ENCODE data around the gene VDAC2.

DNA sequence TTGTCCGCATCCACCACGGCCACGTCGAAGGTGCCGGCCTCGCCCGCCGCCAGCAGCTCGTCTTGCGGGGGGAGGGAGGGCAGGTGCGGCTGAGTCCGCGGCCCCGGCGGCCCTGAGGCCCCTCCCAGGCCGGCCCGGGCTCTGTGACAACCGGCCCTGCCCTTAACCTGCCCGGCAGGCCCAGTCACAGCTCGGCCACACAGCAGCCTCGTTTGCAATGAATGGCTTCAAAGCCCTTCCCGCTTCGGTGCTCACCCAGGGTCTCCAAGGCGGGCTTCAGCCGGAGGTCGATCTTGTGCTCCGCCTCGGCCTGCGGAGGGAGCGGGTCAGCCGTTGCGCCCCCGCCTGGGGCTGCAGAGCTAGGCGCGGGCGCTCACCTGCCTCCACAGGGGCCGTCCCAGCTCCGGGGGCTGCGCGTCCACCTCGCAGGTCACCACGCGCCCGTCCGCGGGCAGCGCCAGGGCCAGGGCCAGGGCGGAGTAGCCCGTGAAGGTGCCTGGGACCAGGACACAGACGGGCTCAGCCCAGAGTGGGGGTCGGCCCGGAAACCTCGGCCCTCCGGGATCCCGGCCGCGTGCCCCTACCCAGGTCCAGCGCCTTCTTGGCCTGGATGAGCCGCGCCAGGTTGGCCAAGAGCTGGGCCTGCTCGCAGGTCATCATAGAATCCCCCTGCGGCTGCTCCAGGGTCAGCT lies 24.2 kb downstream of the VDAC2 start:
- TF ChIP-seq TAF1 (IDR thresholded peaks at IDR 0.05; ENCODE audit: low read depth, low read length) (no peak), POLR2A (IDR thresholded peaks at IDR 0.05; ENCODE audit: low read depth, low read length) (no peak), POLR2AphosphoS5 (IDR thresholded peaks at IDR 0.05; ENCODE audit: low read depth, low read length) (no peak)

Measured in GM12891 (cell line).